Sigmoid colon (tissue), 4 donors: ENCODE data around the gene SEMA4G.

Experiments
- POLR2A ChIP-seq, 2 donors: fragments of 450-650 bp; IDR thresholded peaks; one replicate each; pipeline ENCODE4 v1.6.1; 2016; ENCODE audit warnings: antibody characterized with exemption in 2 of 2, mild to moderate bottlenecking in 2 of 2, moderate library complexity in 2 of 2
- POLR2AphosphoS5 ChIP-seq, 4 donors: sonication (generic); formaldehyde crosslinking; IDR thresholded peaks; one replicate each; pipeline ENCODE4 v1.6.1; 2017; ENCODE audit warnings: antibody characterized with exemption in 4 of 4
- TF ChIP-seq, protein P1 (sequence below), 4 experiments: fragments of 450-650 bp in 3 of 4; fragments of 200-600 bp in 1 of 4; IDR thresholded peaks; one replicate each; pipeline ENCODE4 v1.5.1; 2016 to 2019; ENCODE audit warnings: antibody characterized with exemption in 4 of 4, mild to moderate bottlenecking in 3 of 4, moderate library complexity in 2 of 4

DNA sequence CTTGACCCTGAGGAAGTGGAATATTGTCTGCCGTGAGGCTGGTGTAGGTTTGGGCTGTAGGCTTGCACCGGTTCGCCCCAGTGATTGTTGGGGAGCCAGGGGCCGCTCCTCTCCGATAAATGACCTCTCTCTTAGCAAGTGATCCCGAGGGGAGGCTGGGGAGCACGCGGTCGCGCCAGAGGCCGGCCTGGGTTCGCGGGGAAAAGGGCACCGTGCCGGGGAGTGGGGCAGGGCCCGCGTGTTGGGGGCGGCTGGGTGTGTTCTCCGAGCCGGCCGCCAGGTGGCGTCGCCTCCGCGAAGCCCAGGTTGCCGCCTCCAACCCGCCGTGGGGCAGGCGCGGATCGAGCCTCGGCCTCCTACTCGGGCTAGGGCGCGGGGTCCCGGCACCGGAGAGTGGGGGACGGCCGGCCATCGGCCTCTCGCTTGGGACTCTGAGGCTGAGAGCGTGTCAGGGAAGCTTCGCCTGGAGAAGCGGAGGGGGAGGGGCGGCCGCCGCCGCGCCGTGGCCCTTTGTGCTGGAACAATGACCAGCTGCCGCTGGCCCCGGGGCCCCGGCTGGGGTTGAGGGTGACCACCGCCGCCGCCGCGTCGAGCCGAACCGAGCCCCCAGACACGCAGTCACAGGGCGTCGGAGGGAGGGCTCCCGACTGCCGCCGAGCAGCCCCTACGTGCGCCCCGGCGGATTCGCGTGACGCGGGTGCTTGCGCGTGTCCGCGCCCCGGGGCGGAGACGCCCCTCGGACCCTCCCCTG is 29.9 kb downstream of the SEMA4G start:
- TF ChIP-seq, protein P1, sequence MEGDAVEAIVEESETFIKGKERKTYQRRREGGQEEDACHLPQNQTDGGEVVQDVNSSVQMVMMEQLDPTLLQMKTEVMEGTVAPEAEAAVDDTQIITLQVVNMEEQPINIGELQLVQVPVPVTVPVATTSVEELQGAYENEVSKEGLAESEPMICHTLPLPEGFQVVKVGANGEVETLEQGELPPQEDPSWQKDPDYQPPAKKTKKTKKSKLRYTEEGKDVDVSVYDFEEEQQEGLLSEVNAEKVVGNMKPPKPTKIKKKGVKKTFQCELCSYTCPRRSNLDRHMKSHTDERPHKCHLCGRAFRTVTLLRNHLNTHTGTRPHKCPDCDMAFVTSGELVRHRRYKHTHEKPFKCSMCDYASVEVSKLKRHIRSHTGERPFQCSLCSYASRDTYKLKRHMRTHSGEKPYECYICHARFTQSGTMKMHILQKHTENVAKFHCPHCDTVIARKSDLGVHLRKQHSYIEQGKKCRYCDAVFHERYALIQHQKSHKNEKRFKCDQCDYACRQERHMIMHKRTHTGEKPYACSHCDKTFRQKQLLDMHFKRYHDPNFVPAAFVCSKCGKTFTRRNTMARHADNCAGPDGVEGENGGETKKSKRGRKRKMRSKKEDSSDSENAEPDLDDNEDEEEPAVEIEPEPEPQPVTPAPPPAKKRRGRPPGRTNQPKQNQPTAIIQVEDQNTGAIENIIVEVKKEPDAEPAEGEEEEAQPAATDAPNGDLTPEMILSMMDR (IDR thresholded peaks at IDR 0.05) = peak; percentile 96 to 97 (median 96)
- TF ChIP-seq POLR2A (IDR thresholded peaks at IDR 0.05) (peak; percentile 70 to 75), POLR2AphosphoS5 (IDR thresholded peaks at IDR 0.05) (peak; percentile 84 to 97 (median 93))
